Activated naive CD4-positive, alpha-beta T cell treated with anti-CD3 and anti-CD28 coated beads, Interleukin-2, amount 50 U/mL, for 24 hours (primary cell): ENCODE data around the gene SUSD4.

Experiments
- H3K27ac Mint-ChIP-seq: one replicate; pipeline ENCODE4 v1.8.0; 2021; ENCODE audit warnings: mild to moderate bottlenecking, mixed read lengths
- H3K27me3 Mint-ChIP-seq: one replicate; pipeline ENCODE4 v1.8.0; 2021; ENCODE audit warnings: mixed read lengths
- H3K36me3 Mint-ChIP-seq: one replicate; pipeline ENCODE4 v1.8.0; 2021; ENCODE audit warnings: mixed read lengths
- H3K4me1 Mint-ChIP-seq: one replicate; pipeline ENCODE4 v1.8.0; 2021; ENCODE audit warnings: mixed read lengths
- H3K4me3 Mint-ChIP-seq: one replicate; pipeline ENCODE4 v1.8.0; 2021; ENCODE audit warnings: mild to moderate bottlenecking, mixed read lengths
- H3K9me3 Mint-ChIP-seq: one replicate; pipeline ENCODE4 v1.8.0; 2021; ENCODE audit warnings: mixed read lengths

The SUSD4 gene

GRCh38 chr1:223175633-223176032, 188.3 kb downstream of the SUSD4 start:
- Mint-ChIP-seq H3K27me3 (no peaks in the 10 kb centered on the region), H3K4me1 (peaks cover 30% of the 10 kb centered on the region), H3K36me3 (peaks cover 2% of the 10 kb centered on the region), H3K9me3 (no peaks in the 10 kb centered on the region), H3K4me3 (no peak overlapping the region), H3K27ac (peak overlapping the region; percentile 52)

DNA sequence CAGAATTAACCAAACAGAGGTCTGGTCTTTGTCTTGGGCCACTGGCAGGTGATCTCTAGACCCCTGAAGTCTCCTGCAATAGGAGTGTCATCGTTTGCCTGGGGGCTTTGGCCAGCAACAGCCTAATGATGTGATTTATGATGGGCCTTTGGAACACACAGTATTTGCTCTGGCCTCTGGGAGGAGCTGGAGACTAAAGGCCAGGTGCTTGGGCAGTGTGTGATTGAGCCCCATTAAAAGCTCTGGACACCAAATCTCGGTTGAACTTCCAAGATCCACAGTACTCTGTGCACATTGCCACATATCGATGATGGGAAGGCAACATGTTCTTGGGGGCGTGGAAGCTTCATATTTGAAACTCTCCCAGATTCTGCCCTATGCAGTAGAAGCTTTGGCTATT, 188.9 kb downstream of the SUSD4 start:
- Mint-ChIP-seq H3K36me3 (peaks cover 2% of the 10 kb centered on the region), H3K4me1 (peaks cover 24% of the 10 kb centered on the region), H3K9me3 (no peaks in the 10 kb centered on the region), H3K4me3 (no peak overlapping the region), H3K27ac (no peak overlapping the region), H3K27me3 (no peaks in the 10 kb centered on the region)
